ENCODE measurements around the gene SUGP1.
"Not testable (repeated sequence)": the region's sequence is repeated elsewhere in the genome, so short reads cannot be mapped to it uniquely, and the experiment has no call there.

SUGP1 gene

GRCh38 chr19:19355606-19356139 lies 35.4 kb upstream of the SUGP1 start:
- no peaks in the 10 kb centered on the region for H3K79me2 ChIP-seq (ENCODE audit: low read length)
- H3K9me3 ChIP-seq (ENCODE audit: insufficient read depth, low read length) = no peaks in the 10 kb centered on the region
- no peaks in the 10 kb centered on the region for H3K4me1 ChIP-seq (ENCODE audit: low read length)
- no peak for TF ChIP-seq EZH2phosphoT487 (IDR thresholded peaks at IDR 0.05; ENCODE audit: low read depth)
- TF ChIP-seq, protein P1, sequence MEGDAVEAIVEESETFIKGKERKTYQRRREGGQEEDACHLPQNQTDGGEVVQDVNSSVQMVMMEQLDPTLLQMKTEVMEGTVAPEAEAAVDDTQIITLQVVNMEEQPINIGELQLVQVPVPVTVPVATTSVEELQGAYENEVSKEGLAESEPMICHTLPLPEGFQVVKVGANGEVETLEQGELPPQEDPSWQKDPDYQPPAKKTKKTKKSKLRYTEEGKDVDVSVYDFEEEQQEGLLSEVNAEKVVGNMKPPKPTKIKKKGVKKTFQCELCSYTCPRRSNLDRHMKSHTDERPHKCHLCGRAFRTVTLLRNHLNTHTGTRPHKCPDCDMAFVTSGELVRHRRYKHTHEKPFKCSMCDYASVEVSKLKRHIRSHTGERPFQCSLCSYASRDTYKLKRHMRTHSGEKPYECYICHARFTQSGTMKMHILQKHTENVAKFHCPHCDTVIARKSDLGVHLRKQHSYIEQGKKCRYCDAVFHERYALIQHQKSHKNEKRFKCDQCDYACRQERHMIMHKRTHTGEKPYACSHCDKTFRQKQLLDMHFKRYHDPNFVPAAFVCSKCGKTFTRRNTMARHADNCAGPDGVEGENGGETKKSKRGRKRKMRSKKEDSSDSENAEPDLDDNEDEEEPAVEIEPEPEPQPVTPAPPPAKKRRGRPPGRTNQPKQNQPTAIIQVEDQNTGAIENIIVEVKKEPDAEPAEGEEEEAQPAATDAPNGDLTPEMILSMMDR (IDR thresholded peaks at IDR 0.05; ENCODE audit: low read depth, low read length) = no peak
- no peak overlapping the region for H2AFZ ChIP-seq (ENCODE audit: low read depth, low read length)
- H3K9ac ChIP-seq (ENCODE audit: low read length) = no peak overlapping the region
- no peak overlapping the region for H3K27ac ChIP-seq (ENCODE audit: low read length)
- H4K20me1 ChIP-seq (ENCODE audit: insufficient read depth, low read length) = no peaks in the 10 kb centered on the region
- H3K27me3 ChIP-seq (ENCODE audit: low read depth, low read length) = no peaks in the 10 kb centered on the region
- no peak overlapping the region for H3K4me3 ChIP-seq (ENCODE audit: low read length)
- H3K4me2 ChIP-seq (ENCODE audit: low read length) = no peak overlapping the region
- H3K36me3 ChIP-seq (replicated peaks; ENCODE audit: low read depth, low read length) = peaks cover 53% of the 10 kb centered on the region

DNA sequence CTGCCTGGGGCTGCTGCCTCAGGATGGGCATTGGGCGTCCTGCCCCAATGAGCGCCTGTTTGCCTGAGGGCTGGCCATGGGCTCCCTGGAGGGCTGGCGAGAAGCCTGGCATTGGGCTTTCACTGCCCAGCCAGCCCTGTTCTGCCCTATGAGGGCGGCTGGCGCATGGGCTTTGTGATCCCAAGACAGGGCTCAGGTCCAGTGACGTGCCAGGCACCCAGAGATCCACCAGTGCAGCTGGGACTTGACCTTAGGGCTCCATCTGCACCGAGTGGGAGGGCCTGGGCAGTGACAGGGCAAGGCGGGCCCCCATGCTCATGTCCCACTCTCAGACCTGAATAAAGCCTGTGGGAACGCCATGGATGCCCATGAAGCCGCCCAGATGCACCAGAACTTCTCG lies 34.6 kb upstream of the SUGP1 start:
- H3K27me3 ChIP-seq (ENCODE audit: low read depth, low read length) = no peaks in the 10 kb centered on the region
- no peaks in the 10 kb centered on the region for H4K20me1 ChIP-seq (ENCODE audit: insufficient read depth, low read length)
- H3K27ac ChIP-seq (ENCODE audit: low read length) = no peak overlapping the region
- peaks cover 53% of the 10 kb centered on the region for H3K36me3 ChIP-seq (replicated peaks; ENCODE audit: low read depth, low read length)
- TF ChIP-seq EZH2phosphoT487 (IDR thresholded peaks at IDR 0.05; ENCODE audit: low read depth) = no peak
- TF ChIP-seq, protein P1 (IDR thresholded peaks at IDR 0.05; ENCODE audit: low read depth, low read length) = no peak
- no peaks in the 10 kb centered on the region for H3K4me1 ChIP-seq (ENCODE audit: low read length)
- no peaks in the 10 kb centered on the region for H3K79me2 ChIP-seq (ENCODE audit: low read length)
- H3K9me3 ChIP-seq (ENCODE audit: insufficient read depth, low read length) = no peaks in the 10 kb centered on the region
- H3K4me3 ChIP-seq (ENCODE audit: low read length) = no peak overlapping the region
- H3K9ac ChIP-seq (ENCODE audit: low read length) = no peak overlapping the region
- H2AFZ ChIP-seq (ENCODE audit: low read depth, low read length) = no peak overlapping the region
- no peak overlapping the region for H3K4me2 ChIP-seq (ENCODE audit: low read length)

DNA sequence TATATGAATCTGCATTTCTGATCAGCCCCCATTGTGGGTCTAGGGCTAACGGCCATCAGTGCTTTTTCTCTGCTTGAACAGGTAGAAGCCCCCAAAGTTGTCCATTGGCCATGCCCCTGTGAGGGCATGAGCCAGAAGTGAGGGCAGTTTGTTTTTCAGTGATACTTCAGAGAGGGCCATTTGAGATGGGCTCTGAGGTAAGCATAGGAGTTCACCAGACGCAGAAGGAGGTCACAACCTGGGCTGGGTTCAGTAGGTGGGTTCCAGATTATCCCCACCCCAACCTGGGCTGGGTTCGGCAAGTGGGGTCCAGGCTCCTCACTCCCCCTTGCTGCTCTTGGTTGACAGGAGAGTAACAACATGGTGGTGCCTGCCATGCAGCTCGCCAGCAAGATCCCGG lies 33.7 kb upstream of the SUGP1 start:
- H3K36me3 ChIP-seq (replicated peaks; ENCODE audit: low read depth, low read length) = peaks cover 60% of the 10 kb centered on the region
- H3K9ac ChIP-seq (ENCODE audit: low read length) = no peak overlapping the region
- H3K27ac ChIP-seq (ENCODE audit: low read length) = no peak overlapping the region
- no peaks in the 10 kb centered on the region for H3K9me3 ChIP-seq (ENCODE audit: insufficient read depth, low read length)
- no peaks in the 10 kb centered on the region for H3K79me2 ChIP-seq (ENCODE audit: low read length)
- H3K4me1 ChIP-seq (ENCODE audit: low read length) = no peaks in the 10 kb centered on the region
- no peak overlapping the region for H3K4me3 ChIP-seq (ENCODE audit: low read length)
- no peak for TF ChIP-seq EZH2phosphoT487 (IDR thresholded peaks at IDR 0.05; ENCODE audit: low read depth)
- TF ChIP-seq, protein P1 (IDR thresholded peaks at IDR 0.05; ENCODE audit: low read depth, low read length) = no peak
- no peaks in the 10 kb centered on the region for H4K20me1 ChIP-seq (ENCODE audit: insufficient read depth, low read length)
- H2AFZ ChIP-seq (ENCODE audit: low read depth, low read length) = no peak overlapping the region
- no peak overlapping the region for H3K4me2 ChIP-seq (ENCODE audit: low read length)
- H3K27me3 ChIP-seq (ENCODE audit: low read depth, low read length) = no peaks in the 10 kb centered on the region

GRCh38 chr19:19352823-19353222 lies 32.5 kb upstream of the SUGP1 start:
- no peak overlapping the region for H3K27ac ChIP-seq (ENCODE audit: low read length)
- H3K27me3 ChIP-seq (ENCODE audit: low read depth, low read length) = no peaks in the 10 kb centered on the region
- H3K9me3 ChIP-seq (ENCODE audit: insufficient read depth, low read length) = no peaks in the 10 kb centered on the region
- H3K36me3 ChIP-seq (replicated peaks; ENCODE audit: low read depth, low read length) = peaks cover 63% of the 10 kb centered on the region
- H3K4me1 ChIP-seq (ENCODE audit: low read length) = no peaks in the 10 kb centered on the region
- no peak overlapping the region for H3K4me2 ChIP-seq (ENCODE audit: low read length)
- no peak overlapping the region for H3K4me3 ChIP-seq (ENCODE audit: low read length)
- no peak overlapping the region for H2AFZ ChIP-seq (ENCODE audit: low read depth, low read length)
- H3K9ac ChIP-seq (ENCODE audit: low read length) = no peak overlapping the region
- no peak for TF ChIP-seq EZH2phosphoT487 (IDR thresholded peaks at IDR 0.05; ENCODE audit: low read depth)
- TF ChIP-seq, protein P1 (IDR thresholded peaks at IDR 0.05; ENCODE audit: low read depth, low read length) = no peak
- no peaks in the 10 kb centered on the region for H3K79me2 ChIP-seq (ENCODE audit: low read length)
- H4K20me1 ChIP-seq (ENCODE audit: insufficient read depth, low read length) = no peaks in the 10 kb centered on the region

GRCh38 chr19:19350756-19351155 lies 30.4 kb upstream of the SUGP1 start:
- not testable (repeated sequence) for H3K27me3 ChIP-seq (ENCODE audit: low read depth, low read length); H4K20me1 ChIP-seq (ENCODE audit: insufficient read depth, low read length); H3K4me3 ChIP-seq (ENCODE audit: low read length); H3K4me1 ChIP-seq (ENCODE audit: low read length); H2AFZ ChIP-seq (ENCODE audit: low read depth, low read length); H3K4me2 ChIP-seq (ENCODE audit: low read length); H3K79me2 ChIP-seq (ENCODE audit: low read length); H3K27ac ChIP-seq (ENCODE audit: low read length); H3K9ac ChIP-seq (ENCODE audit: low read length); H3K9me3 ChIP-seq (ENCODE audit: insufficient read depth, low read length)
- H3K36me3 ChIP-seq (replicated peaks; ENCODE audit: low read depth, low read length) = peaks cover 65% of the 10 kb centered on the region

Data from OCI-LY3 (cell line).